ENCODE results near the gene CRYAB.

Gene CRYAB

DNA sequence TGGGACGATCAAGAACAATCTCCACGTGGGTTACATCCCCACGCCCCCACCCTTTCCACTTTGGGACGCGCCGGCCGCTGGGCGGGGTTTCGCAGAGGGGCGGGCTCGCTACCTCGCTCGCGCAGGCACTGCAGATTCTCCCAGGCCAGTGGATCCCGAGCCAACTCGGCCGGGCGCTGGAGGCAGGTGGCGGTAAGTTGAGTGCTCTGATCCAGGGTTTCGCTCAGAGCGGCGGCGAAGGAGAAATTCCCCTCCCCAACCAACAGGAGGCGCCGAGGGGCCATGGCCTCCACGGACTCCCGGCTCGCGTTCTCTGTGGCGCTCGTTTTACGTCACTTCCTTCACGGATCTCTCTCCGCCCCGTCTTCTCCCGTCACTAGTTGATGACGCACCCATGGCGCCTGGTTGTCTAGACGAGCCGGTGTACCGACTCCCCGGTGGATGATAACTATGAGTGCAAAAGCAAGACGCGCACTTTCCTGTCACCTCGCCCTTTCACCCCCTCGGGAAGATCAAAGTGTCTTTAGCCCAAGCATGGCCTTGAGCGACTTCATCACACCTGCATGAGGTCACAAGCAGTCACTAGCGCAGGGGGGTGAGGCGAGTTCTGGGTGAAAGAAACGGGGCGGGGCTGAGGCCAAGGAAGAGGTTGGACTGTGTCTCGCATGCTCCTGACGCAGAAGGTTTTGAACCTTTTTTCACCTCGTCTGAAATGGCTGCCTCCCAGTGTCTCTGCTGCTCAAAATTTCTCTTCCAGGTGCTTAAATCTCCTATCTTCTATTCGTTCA, 32.5 kb downstream of the CRYAB start, which contains the start of the genes CFAP68 and FDXACB1:
TSS of gene CFAP68 (plus strand) at position 693 of the 788 bp plus-strand sequence. CDS start at position 713, 20 bp downstream.
TSS of gene FDXACB1 (minus strand) at position 317 of the 788 bp plus-strand sequence. CDS start at position 284, 33 bp downstream.
- DNase-seq (ENCODE audit: low read depth): peak; percentile 96
- in situ Hi-C loops (cut with HindIII; ENCODE audit: low sequenced_read_pairs): no loop called here
- peak; percentile 90 for TF ChIP-seq CTCF (IDR thresholded peaks at IDR 0.05; ENCODE audit: low read depth, low read length, missing control alignments)
- peak within 1 kb of the TSS; percentile 70 for H3K4me3 ChIP-seq (ENCODE audit: low read depth, low read length)

DNA sequence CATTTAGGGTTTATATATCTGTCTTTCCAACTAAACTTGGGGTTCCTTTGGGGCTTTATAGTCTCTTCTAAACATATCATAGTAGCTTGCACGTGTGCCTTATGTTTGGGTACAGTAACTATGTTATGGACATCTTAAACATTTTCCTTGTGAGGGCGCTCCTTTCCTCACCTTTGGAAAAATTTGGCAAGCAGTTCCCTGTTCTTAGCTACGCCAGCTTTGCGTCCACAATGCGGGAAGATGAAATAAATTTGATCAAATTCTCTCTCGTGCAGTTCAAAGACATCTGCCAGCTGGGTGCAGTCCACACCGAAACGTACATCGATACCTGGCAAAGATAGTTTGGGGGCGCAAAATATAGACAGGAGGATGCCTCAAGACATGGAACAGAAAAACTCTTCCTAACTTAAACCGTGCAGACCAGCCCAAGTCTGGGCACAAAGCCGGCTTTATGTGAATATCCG, 33.2 kb downstream of the CRYAB start:
- TF ChIP-seq CTCF (IDR thresholded peaks at IDR 0.05; ENCODE audit: low read depth, low read length, missing control alignments): no peak
- H3K4me3 ChIP-seq (ENCODE audit: low read depth, low read length): peak overlapping the region; percentile 70
- DNase-seq (ENCODE audit: low read depth): no peak
- in situ Hi-C loops (cut with HindIII; ENCODE audit: low sequenced_read_pairs): no loop called here

GRCh38 chr11:111871693-111872161, 39.8 kb downstream of the CRYAB start:
- peak overlapping the region; percentile 65 for H3K4me3 ChIP-seq (ENCODE audit: low read depth, low read length)
- no peak for DNase-seq (ENCODE audit: low read depth)
- no peak for TF ChIP-seq CTCF (IDR thresholded peaks at IDR 0.05; ENCODE audit: low read depth, low read length, missing control alignments)
- in situ Hi-C loops (cut with HindIII; ENCODE audit: low sequenced_read_pairs): no loop called here

- in situ Hi-C loops (cut with HindIII; ENCODE audit: low sequenced_read_pairs): no loop called here
- DNase-seq (ENCODE audit: low read depth): peak; percentile 60
- H3K4me3 ChIP-seq (ENCODE audit: low read depth, low read length): peak within 1 kb of the TSS; percentile 65
- peak; percentile 48 for TF ChIP-seq CTCF (IDR thresholded peaks at IDR 0.05; ENCODE audit: low read depth, low read length, missing control alignments)
Measured at GRCh38 chr11:111870886-111871692, 40.5 kb downstream of the CRYAB start, which contains the start of gene ALG9. TSS of gene ALG9 (minus strand) at chr11:111871581. CDS start at chr11:111871482, 99 bp downstream.

DNA sequence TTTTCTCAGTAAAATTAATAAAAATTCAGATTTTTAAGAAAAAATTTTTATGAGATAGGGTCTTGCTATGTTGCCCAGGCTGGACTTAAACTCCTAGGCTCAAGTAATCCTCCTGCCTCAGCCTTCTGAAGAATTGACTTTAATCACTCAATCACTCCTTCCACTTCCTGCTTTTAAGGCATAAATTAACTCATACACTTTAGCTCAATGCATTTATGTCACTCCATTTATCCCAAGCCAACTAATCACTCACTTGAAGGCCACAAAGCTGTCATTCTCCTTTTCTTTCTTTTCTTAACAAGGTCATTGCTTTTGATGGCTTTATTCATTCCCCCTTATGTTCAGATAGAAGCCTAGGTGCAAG, 41.1 kb downstream of the CRYAB start:
- in situ Hi-C loops (cut with HindIII; ENCODE audit: low sequenced_read_pairs): no loop called here
- no peak for DNase-seq (ENCODE audit: low read depth)
- peak overlapping the region; percentile 65 for H3K4me3 ChIP-seq (ENCODE audit: low read depth, low read length)
- TF ChIP-seq CTCF (IDR thresholded peaks at IDR 0.05; ENCODE audit: low read depth, low read length, missing control alignments): no peak

DNA sequence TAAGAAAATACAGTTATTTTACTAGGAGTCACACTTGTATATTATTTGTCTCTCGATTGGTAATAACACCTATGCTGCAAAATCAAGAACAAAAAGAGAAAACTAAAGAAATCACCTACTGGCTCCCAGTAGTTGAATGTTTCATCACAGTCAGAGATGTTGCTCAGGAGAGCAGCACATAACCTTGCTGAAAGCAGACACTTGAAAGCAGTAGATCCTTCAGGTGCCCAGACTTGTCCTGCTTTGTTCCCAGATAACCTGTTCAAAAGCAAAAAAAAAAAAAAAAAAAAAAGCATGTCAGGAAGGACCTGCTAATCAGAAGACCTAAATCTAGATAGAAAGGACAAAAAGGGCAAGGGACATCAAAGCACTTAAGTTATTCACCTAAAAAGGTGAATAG, 41.5 kb downstream of the CRYAB start:
- no peak overlapping the region for H3K4me3 ChIP-seq (ENCODE audit: low read depth, low read length)
- TF ChIP-seq CTCF (IDR thresholded peaks at IDR 0.05; ENCODE audit: low read depth, low read length, missing control alignments): no peak
- in situ Hi-C loops (cut with HindIII; ENCODE audit: low sequenced_read_pairs): no loop called here
- DNase-seq (ENCODE audit: low read depth): no peak
